Activated gamma-delta T cell treated with Interleukin-2 at 50 U/mL for 16 hours (primary cell): ENCODE data around the gene DNER.

Experiments
- DNase-seq: peaks from one replicate; pipeline ENCODE4 v3.0.0-alpha.2; 2020

DNER gene

DNA sequence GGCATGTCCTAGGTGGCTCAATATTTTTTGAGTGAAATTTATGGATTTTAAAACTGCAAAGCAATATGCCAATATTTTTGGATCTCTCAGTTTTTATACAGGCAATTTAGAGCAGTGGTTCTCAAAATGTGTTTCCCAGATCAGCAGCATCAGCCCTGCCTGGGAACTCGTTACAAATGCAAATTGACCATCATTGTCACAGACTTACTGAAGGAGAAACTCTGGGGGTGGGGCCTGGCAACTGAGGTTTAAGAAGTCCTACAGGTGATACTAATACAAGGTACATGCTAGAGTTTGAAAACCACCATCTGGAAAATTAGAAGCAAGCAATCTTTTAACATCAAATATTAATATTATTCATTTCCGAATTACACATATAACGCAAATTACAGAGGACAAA lies 227.7 kb downstream of the DNER start:
- no peak for DNase-seq

DNA sequence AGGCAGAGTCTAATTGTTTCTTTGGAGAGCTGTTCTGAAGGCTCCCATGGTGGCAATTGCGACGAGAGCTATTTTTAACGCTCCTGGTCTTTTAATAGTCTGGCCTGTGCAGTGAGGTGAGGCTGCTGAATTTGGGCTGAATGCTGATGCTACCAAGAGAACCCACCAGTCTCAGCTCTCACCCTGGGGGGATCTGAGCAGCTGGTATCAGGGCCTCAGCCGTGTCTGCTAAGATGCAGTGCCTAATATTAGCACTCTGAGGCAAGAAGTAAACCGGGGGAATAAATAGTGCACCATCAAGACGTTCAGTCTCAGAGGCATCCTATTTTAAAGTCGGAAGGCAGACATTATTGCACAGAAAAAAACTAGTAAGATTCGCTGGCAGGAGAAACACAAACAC lies 228.5 kb downstream of the DNER start:
- no peak for DNase-seq

DNA sequence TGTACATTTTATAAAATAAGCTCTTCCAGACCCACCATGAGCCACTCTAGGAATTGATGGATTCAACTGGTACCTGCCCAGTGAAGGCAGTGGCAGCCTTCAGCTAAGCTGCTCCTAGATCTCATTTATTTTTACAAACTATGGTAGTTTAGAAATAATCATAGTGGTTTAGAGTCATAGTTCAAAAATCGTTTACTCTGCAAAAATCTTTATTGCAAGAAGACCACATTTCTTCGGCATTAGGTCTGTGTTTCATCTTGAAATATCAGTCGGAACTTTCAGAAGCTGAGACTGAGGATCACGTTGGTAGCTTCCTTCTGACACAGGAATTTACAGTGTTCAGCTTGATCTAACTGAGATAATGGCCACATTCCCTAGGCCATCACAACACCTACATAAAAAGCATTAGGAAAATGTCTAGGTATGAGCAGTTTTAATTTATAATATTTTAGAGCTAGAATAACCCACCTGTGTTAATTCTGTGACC lies 237.0 kb downstream of the DNER start:
- DNase-seq: no peak

DNA sequence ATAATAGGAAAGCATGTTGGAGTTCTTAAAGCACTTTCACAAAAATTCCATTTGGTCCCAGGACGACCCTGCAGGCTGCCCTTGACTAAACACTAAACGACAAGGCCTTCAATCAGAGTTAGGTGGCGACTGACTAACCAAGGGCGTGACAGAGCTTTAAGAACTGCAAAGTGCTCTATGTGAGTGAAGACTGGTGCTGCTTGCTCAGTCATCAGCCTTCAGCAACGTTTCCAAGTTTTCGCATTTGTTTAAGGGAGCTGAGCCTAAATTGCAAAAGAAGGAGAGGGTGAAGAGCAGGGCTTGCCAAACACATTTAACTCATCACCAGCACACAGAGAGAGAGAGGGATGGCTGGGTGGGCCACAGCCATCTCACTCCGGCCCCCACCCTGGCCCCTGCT lies 238.6 kb downstream of the DNER start:
- DNase-seq: no peak

DNA sequence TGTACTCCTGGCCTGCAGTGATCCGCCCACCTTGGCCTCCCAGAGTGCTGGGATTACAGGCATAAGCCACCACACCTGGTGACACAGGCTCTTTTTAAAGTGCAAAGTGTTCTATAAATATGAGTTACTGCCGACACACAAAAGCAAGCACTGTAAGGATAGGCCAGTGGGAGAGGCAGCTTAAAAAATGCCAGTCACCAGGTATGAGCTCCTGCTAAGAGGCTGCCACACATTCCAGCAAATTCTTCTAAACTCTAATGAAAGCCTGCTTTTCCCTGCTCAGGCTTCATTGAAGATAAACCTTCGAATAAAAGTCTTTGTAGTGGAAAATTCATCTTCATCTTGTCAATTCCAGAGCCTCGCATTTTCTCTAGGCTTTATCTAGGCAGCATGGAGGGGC lies 240.2 kb downstream of the DNER start:
- DNase-seq: no peak

DNA sequence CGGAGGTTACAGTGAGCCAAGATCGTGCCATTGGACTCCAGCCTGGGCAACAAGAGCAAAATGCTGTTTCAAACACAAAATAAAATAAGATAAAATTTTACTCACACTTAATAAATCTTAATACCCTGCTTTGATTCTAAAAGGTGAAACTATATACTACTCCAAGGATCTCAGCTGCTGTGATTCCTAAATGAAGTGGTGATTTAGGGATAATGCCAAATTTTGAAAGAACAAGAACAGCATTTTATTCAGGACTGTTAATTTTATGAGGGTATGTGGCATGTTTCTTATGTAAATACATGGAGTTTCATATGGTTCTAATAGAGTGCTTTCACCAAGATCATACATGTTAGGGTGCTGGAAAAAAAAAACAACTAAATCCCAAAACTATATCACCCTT lies 243.6 kb downstream of the DNER start:
- no peak for DNase-seq

DNA sequence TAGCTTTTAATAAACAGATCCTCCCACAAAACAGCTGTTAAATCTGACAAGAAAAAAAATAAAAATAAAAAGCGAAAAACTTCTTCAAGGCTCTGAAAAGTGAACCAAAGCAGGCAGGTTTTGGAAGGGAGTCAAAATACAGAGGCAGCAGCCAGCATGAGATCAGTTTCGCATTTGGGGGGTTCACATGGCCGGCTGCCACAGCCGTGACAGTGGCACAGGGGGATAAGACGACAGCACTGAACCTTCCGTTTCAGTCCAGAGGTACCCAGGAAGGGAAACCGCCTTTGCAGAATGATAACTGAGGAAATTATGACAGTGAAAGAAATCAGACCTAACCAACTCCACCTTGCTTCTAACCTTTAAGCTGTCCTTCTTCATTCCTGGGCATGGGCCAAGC lies 246.6 kb downstream of the DNER start:
- no peak for DNase-seq

DNA sequence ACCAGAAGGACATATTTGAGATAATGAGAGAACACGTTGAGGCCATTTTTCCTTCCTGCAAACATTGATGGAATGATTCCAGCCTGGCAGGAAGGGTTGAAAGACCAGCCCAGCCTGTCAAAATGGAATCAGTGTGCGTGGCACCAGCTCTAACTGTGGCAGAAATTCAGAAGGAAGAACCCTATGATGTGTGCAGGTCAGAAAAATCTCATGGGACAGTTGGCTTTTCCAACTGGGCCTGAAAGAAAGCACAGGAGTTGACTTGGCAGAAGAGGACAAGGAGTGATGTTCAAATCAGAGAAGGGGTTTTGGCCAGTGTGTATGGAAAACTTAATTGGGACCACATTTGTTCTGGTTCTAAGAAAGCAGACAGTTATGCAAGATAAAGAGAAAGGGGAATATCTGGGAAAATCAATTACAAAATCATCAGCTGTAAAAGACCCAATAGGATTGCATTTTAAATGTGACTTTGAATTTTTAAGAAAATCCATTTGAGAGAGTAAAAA lies 250.5 kb downstream of the DNER start:
- DNase-seq: no peak

DNA sequence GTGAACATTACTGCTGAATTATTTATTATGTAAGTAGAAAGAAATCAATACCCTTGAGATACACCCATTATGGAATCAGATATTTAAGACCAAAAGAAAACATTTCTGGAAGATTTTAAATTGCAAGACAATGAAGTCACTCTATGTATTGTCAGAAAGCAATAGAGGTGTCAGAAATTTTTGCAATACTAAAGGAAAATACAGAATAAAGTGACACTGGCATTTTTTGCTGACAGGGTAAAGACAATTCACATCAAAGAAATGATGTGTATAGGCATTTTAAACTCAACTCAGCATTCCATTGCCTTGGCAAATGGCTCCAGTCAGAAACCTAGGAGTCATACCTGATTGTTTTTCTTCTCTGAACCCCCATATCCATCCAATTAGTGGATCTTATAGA lies 252.2 kb downstream of the DNER start:
- no peak for DNase-seq

DNA sequence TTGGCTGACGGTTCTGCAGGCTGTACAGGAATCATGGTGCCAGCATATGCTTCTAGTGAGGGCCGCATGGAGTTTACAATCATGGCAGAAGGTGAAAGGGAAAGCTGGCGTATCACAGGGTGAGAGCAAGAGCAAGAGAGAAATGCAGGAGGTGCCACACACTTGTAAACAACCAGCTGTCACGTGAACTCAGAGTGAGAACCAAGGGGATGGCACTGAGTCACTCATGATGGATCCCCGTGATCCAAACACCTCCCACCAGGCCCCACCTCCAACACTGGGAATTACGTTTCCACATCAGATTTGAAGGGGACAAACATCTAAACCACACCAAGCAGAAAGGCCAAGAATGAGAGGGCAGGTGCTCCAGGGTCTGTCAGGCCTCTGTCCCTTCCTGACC lies 258.3 kb downstream of the DNER start:
- DNase-seq: no peak

DNA sequence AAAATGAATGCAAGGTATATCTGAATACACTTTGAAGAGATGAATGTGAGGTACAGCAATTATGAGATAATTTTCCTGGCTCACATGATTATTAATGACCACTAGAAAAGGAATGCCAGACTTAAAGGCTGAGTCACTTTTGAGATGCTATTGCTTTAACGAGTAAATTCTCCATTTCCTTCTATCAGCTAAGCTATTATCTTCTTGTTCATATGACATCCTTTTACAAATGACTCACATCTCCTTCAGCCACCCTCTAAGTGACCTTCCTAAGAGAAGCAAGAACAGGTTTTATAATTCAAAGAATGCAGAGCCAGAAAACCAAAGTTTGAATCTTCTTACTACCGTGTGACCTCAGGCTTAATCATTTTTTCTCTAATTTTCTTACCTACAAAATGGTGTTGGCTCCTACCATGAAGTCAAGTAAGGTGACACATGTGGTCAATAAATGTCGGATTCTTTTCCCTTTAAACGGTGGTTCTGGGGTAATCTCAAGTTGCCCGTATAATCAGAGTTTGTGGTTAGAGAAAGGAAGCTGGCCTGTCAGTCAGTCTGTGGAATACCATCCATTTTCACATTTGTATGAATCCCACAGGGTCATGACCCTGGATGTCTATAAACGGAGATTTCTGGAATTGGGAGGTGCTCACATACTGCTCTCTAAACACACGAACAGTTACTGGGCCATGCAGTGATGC lies 259.3 kb downstream of the DNER start:
- no peak for DNase-seq

DNA sequence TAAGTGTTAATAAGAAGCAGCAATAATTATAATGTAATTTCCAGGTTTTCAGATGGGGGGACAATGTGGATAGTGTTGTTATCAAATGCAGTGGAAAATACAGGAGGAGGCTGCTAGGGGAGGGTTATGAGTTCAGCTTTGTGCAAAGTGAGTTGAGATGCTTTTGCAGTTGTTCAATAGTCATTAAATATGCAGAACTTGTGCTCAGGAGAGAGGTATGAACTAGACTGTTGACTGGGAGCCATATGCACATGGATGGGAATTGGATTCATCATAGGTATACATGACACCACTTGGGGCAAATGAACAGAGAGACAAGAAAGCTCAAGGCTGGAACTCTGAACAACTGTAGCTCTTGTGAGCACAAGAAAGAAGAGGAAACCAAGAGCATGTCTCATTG lies 261.1 kb downstream of the DNER start:
- DNase-seq: no peak

DNA sequence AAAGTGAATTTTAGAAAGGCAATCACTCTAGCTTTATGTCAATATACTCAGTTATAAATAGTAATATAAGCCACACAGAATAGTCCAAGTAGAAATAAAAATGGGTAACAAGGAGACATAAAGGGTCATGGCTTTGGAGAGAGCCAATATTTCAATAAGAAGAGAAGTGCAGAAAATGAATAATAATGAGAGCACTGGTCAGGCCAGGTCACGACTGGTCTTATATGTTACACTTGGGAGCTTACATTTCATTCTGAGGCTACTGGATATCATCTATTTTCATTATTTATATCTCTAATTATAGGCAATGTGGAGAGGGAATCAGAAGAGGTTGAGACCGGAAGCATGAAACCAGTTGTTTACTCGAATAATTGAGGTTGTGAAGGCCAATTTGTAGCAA lies 262.5 kb downstream of the DNER start:
- DNase-seq: no peak

DNA sequence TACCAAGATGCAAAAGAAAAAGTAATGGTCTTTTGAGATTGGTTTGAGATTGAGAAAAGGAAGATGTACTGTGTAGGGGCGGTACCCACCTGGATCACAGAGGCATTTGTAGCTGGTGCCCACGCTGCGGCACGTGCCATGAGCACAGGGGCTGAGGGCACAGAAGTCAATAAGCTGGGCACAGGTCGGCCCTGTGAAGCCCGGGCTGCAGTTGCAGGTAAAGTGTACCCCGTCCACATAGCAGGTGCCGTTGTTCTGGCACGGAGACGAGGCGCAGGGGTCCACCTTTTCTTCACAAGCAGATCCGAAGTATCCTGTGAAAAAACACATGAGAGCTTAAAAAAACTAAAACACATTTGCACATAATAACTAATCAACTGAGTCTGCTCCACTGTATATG lies 267.1 kb downstream of the DNER start:
- DNase-seq: no peak

DNA sequence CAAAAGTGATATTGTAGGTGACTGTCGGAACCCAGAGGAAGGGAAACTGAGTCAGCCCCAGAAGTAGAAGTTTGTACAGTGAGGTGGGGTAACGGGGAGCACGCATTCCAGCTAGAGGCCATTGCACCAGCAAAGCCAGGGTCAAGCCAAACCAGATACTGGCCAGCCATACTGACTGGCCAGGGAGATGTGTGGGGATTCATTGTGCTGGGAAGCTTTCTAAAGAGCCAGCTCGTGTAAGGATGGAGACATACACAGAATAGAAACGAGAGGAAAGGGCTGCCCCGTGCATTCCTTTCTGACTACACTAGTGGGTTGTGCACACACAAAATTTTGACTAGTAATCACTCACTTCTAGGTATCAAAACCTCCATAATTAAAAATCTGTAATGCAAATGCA lies 268.0 kb downstream of the DNER start:
- no peak for DNase-seq

DNA sequence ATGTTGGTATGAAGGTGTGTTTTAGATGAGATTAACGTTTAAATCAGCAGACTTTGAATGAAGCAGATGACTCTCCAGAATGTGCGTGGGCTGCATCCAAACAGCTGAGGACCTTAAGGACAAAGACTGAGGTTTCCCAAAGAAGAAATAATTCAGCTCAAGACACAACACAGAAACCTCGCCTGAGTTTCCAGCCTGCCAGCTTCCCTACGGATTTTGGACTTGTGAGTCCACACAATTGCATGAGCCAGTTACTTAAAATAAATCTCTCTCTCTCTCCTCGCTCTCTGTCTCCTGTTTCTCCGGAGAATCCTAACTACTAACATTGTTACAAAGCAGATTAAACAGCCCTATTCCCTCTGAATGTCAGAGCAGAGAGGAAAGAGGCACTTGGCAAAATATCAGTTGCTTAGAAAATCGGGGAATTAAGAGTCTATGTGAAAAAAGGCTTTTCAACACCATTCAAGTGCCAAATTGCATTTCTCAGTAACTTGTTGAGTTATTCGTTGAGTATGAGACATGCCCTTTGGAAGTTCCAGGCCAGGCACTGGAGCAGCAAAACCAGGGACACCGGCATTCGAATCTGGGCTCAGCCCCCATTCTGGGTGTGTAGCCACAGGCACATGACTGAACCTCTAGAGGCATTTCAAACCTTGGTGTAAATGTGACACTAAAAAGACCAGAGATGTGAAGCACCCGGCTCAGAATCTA lies 268.7 kb downstream of the DNER start:
- DNase-seq: no peak

DNA sequence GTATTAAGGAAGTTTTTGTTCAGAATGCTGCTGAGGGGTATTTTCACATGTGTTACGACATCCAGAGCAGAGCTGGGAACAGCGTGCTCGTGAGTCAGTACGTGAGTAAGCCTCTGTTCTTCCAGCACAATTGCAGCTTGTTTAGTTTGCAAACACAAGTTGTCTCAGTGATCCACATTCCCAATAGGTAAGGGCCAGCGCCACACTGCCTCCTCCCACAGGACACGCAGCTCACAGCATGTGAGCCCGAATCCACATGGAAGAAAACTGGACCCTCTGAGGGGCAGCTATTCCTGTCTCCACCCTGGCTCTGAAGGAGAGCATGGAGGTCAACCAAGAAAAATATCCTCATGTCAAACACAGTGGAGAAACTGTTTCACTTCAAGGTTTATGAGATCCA lies 269.3 kb downstream of the DNER start:
- DNase-seq: no peak

DNA sequence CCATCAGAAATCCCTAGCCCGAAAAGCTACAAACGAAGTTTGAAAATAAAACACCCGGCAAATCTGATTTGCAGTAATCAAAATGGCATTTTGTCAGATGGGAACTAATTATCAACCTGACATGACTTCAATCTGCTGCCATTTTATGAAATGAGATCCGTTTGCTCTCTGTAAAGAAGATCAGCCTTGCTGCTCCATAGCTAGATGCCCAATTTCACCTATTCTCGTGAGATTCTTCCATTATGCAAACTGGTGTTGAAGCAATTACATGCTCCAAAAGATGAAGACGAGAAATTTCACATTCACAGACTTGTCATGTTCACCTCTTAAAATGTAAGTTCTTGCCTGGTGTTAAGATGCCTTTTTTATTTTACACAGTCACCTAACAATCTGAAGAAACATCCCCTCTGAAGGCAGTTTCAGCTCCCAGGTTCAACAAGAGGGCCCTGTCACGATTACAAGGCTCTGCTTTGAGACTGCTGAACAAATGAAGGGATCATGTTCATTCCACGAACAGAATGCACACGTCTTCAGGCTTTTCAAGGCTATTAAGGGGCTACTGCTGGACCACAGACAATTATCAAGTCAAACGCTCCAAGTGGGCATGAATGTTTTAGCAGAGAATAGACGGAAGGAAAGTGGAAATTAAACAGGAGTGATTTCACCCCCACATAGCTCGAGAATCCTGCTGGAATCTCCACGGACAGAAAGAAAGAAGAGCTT lies 270.6 kb downstream of the DNER start:
- DNase-seq: no peak

DNA sequence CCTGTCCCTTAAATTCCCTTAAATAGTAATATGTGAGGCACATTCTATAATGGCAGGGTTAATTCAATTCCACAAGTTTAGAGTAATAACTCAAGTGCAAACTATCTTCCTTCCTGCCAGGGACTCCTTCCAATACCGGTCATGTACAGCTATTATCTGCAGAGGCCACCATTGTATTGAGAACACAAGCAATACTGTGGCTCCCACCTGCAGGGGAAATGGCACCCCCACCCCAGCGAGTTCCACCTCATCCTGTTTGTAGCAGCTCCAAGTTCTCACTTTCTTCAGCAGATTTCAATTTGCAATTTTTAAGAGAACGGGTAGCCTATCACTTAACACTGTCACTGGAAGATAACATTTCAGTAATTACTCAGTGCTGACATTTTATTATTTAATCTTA lies 271.2 kb downstream of the DNER start:
- DNase-seq: no peak

DNA sequence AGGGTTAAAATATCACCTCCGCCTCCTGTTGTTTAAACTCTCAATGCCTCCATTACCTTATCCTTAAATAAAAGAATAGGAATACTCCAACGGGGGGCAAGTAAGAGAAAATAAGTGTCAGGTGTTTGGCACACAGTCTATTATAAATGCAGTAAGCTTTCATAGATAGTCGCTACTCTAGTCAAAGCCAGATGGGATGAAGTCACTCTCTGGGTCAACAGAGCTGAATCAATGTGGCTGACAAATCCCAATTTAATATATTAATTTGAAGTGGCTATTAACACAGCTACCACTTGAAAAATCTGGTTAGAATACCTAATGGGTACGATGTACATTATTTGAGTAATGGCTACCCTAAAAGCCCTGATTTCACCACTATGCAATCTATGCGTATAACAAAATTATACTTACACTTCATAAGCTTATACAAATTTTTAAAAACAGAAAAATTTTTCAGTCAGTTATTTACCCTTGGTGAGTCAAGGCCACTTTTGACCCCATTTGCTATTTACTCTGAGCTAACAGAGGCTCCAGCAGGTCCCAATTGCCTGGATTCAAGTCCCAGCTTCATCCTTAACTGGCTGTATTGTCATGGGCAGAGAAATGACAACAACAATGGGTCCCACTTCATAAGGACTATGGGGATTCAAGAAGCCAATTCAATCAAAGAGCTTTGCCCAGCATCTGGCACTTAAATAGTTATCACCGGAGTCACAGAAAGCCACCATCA lies 275.8 kb downstream of the DNER start:
- DNase-seq: no peak

DNA sequence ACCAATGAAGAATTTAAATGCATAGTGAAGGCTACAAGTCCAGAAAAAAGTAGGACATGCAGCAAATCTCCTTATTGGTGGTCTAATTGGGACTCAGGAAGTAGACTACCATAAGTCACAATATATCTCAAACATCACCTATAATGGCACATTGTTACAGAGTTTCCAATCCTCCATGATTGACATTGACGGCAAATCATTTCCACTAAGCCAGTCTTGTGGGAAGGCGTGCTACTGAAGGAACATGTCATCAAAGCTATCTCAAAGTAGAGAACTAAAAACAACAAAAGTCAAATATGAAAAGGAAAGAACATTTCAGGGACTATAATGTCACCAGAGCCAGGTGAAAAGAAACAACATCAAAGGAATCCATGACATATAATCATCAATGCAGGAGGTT lies 276.9 kb downstream of the DNER start:
- no peak for DNase-seq

DNA sequence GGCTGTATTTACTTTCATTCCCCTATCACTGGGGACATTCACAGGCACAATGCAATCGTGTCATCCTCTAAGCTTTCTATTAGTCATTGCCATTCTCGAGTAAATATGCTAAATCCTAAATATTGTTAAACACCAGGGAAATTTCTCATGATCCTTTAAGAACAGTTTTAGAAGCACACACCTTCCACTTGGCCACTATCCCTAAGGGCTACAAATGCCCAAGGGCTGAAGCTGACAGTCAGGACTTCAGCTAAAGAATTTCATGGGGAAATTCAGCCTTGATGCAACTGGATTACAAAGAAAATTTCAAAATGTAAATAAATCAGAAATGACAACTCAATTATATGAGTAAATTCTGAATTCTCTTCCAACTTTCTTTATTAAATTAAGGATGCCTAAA lies 280.2 kb downstream of the DNER start:
- DNase-seq: no peak

DNA sequence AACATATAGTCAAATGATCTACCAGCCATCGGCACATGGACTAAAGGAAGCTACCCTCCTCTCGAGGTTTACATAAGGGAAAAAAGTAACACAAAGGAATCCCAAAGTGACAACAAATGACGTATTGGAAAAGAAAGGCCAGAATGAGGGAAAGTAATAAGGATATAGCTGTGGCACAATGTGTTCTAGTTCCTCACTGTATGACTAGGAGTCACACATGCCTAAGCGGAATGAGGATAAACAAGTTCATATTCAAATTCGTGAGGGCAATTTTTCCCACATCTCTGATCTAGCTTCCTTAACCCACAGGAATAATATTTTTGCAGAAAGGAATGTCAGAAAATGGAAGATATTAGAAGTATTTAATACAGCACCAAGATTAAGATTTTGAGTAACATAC lies 281.0 kb downstream of the DNER start:
- DNase-seq: no peak
